ENCODE data around the gene EMC9.

- no peak for TF ChIP-seq CTCF (conservative IDR thresholded peaks at IDR 0.05; ENCODE audit: low read length)
- TF ChIP-seq EZH2phosphoT487 (IDR thresholded peaks at IDR 0.05; ENCODE audit: borderline replicate concordance): no peak
Measured at GRCh38 chr14:24182110-24182882, 40.9 kb upstream of the EMC9 start.
